ENCODE measurements around the gene ZNF787. TPM values are rescaled to one million over a fixed set of nuclear protein-coding genes. Genes with fewer than 3 reads are reported as not detected.

Gene ZNF787
- total and polyA plus RNA-seq, 10 of the 15 experiments (the other 5 are each of a cell fraction or from before 2014, with no cell fraction given): 0.23 to 39.9 (median 4.1) TPM

- ChIA-PET SMC1A (ENCODE audit: uncharacterized antibody, unreplicated experiment) (no interaction called here), POLR2A (no interaction called here), CTCF (no interaction called here), RAD21 (ENCODE audit: unreplicated experiment) (no interaction called here)
- H3K4me1 ChIP-seq (ENCODE audit: control insufficient read depth, insufficient read depth, low read length): peaks cover 41% of the 10 kb centered on the region
- TF ChIP-seq ZNF384 (IDR thresholded peaks at IDR 0.05; ENCODE audit: borderline replicate concordance, low read depth, low read length) (no peak), USF1 (IDR thresholded peaks at IDR 0.05; ENCODE audit: borderline replicate concordance, extremely low read length, insufficient read depth, low read depth, low read length) (no peak), NFYB (IDR thresholded peaks at IDR 0.05; ENCODE audit: insufficient read depth, low read depth, low read length) (no peak), SIN3A (IDR thresholded peaks at IDR 0.05; ENCODE audit: low read depth, low read length) (no peak), FOS (IDR thresholded peaks at IDR 0.05; ENCODE audit: borderline replicate concordance, extremely low read depth, insufficient read length) (no peak), PAX5 (IDR thresholded peaks at IDR 0.05; ENCODE audit: borderline replicate concordance, low read depth, low read length) (no peak), POLR2AphosphoS2 (IDR thresholded peaks at IDR 0.05; ENCODE audit: low read depth, low read length) (no peak), ZNF687 (IDR thresholded peaks at IDR 0.05) (no peak), ZBTB4 (CRISPR knock-in tag; IDR thresholded peaks at IDR 0.05) (no peak), E2F8 (IDR thresholded peaks at IDR 0.05; ENCODE audit: low read depth, partially characterized antibody) (no peak), IKZF1 (conservative IDR thresholded peaks at IDR 0.05) (no peak), CREB1 (IDR thresholded peaks at IDR 0.05; ENCODE audit: low read depth) (no peak), MEF2A (IDR thresholded peaks at IDR 0.05; ENCODE audit: insufficient read depth, low read depth, low read length) (no peak)
- no peak overlapping the region for H3K9ac ChIP-seq (ENCODE audit: control insufficient read depth, insufficient read depth, low read length)
- BruUV-seq (replicated peaks): no TSS peak
- intact Hi-C loops (cut with micrococcal nuclease; ENCODE audit: unreplicated experiment): no loop called here
- DNase-seq (ENCODE audit: low read depth, low spot score): no peak
- H3K9me3 ChIP-seq (replicated peaks; ENCODE audit: control insufficient read depth, insufficient read depth, low read length): no peaks in the 10 kb centered on the region
- no peak overlapping the region for H3K4me3 ChIP-seq
- H3K79me2 ChIP-seq (ENCODE audit: control insufficient read depth, insufficient read depth, low read length): peaks cover 88% of the 10 kb centered on the region
- no peaks in the 10 kb centered on the region for H4K20me1 ChIP-seq (ENCODE audit: control insufficient read depth, insufficient read depth)
- in situ Hi-C loops (cut with MboI): no loop called here
- H3K27ac ChIP-seq (ENCODE audit: control insufficient read depth, insufficient read depth): no peak overlapping the region
- ATAC-seq: no peak
- peaks cover 3 to 5% of the 10 kb centered on the region in 2 experiments; a peak in 2 of 4 replicates for H3K36me3 ChIP-seq (ENCODE audit: control insufficient read depth in 2 of 2, insufficient read depth in 2 of 2, low read length in 1 of 2)
- no peak overlapping the region for H3K4me2 ChIP-seq (ENCODE audit: control insufficient read depth, insufficient read depth)
- no peaks in the 10 kb centered on the region for H3K27me3 ChIP-seq (replicated peaks in 1 of 2; ENCODE audit: control insufficient read depth in 2 of 2, insufficient read depth in 2 of 2, low read length in 1 of 2)
- FAIRE-seq: no peak
- WGBS (ENCODE audit: insufficient coverage, insufficient replicate concordance, low lambda C conversion rate, missing lambda C conversion rate): 96% methylated on average over 18 of the region's 21 CpGs
- no peak overlapping the region for H2AFZ ChIP-seq (ENCODE audit: control insufficient read depth, low read depth, low read length)
Observed at GRCh38 chr19:56115490-56115889, 5.6 kb downstream of the ZNF787 start.

Data from GM12878 (cell line).